HT-29 (cell line): ENCODE measurements around the gene OXSR1. TPM values are rescaled to one million over a fixed set of nuclear protein-coding genes. Genes with fewer than 3 reads are reported as not detected.
A peak's percentile ranks its signal among the peaks of the same experiment; 100 is the strongest.
"Not testable (repeated sequence)": the region's sequence is repeated elsewhere in the genome, so short reads cannot be mapped to it uniquely, and the experiment has no call there.

Experiments
- DNase-seq: peaks from one replicate; pipeline ENCODE4 v3.0.0-alpha.2; 2015; ENCODE audit warnings: low spot score
- total RNA-seq: library from RNA; depleted of rRNA; stranded (reverse); fragments of >200 nt; shearing (Covaris generic); gene quantifications from 2 replicates; pipeline ENCODE4 v1.2.3, GENCODE V29; 2014

Gene OXSR1
- total RNA-seq, 1 experiment from 2014 or later = 12.9 TPM

DNA sequence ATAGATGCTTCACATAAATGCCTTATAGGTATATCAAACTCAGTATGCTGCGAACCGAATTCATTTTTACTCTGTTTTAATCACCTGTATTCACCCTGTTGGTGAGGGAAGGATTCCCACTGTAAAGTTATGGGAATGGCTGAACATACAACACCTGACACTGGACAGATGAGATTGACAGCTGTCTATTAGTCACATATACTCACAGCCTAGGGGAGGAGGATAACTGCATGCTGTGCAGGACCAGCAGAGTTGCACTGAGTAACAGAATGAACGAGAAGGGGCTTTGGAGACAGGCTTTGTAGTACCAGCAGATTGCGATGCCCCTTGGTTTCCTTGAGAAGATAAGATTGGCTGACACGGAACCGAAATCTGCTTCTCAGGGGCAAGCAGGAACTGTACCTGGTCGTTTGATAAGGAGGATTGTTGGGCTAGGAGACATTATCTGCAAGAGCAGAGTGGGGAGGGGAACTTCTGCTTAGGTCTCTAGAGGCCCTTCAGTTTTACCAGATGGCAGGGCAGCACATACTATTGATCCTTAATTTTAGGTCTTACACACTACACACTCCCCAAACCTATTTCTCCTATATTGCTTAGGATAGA lies 56.8 kb downstream of the OXSR1 start:
- no peak for DNase-seq

DNA sequence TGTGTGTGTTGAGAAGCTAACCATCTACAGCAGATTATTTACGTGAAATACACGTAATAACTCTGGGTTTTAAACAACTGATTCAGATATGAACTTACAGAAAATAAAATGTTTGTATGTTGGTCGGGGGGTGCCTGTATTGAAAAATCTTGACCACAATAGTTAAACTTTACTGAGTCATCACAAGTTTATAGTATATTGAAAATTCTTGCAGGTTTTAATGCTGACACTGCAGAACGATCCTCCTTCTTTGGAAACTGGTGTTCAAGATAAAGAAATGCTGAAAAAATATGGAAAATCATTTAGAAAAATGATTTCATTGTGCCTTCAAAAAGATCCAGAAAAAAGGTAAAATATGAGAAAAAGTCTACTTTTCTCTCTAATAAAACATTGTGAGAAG lies 59.0 kb downstream of the OXSR1 start:
- DNase-seq = no peak

DNA sequence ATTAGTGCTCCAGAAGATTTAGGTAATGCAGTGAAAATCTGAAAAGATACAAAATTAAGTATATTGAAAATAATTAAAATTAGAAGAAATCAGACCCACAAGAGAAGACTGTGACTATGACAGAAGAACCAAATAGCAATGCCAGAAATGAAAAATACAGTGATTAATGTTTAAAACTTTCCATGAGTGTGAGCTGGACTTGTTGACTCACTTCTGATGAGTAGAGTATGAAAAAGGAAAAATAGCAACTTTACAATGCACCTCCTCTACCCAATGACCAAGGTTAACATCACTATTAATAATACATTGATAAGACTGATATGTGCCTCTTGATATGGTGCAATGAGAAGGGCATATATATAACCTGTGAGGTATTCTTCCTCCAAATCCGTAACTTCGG lies 60.9 kb downstream of the OXSR1 start:
- no peak for DNase-seq

DNA sequence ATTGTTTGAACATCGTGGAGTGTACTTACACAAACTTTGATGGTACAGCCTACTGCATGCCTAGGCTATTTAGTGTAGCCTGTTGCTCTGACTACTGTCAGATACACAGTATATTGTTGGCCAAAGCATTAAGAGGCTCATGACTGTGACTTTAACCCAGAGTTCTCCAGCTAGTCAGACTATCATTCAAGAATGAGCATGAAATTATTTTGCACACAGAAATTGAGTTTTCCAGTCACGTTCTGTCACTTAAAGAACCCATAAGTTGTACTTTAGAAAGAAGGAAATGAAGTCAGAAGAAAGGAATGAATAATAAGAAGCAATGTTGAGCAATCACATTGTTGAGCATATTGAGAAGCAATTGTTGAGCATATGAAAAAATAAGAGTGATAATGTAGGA lies 62.7 kb downstream of the OXSR1 start:
- no peak for DNase-seq

DNA sequence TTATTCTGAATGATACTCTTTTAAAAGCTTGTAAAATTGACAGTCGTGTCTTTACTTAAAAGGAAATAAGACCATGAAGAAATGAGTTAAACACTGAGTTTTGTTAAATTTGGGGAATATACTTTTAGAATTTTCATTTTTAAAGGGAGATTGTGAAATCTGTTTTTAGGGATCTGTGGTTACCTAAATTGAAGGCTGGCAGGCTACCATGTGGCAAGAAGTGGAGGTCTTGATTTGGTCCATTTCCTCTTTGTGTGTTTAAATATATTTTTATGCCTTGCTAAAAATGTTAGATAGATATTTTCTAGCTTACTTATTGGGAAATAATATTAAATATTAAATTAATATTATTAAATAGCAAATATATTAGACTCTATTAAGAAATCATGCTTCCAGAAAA lies 63.7 kb downstream of the OXSR1 start:
- no peak for DNase-seq

DNA sequence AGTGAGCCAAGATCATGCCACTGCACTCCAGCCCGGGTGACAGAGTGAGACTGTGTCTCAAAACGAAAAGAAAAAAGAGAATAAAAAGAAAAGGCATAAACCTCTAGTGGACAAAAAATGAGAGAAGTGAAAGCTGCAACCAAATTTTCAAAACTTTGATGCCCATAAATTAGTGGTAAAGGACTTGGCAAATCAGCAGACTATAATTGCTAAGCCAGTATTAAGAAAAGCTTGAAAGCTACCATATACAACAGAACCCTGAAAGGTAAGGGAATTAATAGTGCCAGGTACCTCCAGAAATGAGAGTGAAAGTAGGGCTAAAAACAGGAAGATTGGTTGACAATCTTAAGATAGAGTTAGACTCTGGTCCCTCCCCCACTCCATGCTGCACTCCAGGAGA lies 67.4 kb downstream of the OXSR1 start:
- no peak for DNase-seq

DNA sequence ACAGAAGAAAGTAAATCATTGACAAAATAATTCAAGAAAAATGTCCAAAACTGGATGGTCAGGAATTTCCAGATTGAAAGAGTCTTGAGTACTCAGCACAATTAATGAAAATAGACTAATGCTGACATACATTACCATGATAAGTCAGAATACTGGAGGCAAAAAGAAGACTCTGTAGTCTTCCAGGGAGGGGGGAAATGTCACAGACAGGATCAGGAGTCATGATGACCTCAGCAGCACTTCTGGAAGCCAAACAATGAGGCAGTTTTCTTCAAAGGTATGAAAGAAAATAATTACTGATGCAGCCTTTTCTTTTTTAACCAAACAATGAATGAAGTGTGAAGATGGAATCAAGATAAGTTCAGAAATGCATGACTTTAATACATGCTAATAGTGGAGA lies 70.1 kb downstream of the OXSR1 start:
- peak; percentile 17 for DNase-seq

DNA sequence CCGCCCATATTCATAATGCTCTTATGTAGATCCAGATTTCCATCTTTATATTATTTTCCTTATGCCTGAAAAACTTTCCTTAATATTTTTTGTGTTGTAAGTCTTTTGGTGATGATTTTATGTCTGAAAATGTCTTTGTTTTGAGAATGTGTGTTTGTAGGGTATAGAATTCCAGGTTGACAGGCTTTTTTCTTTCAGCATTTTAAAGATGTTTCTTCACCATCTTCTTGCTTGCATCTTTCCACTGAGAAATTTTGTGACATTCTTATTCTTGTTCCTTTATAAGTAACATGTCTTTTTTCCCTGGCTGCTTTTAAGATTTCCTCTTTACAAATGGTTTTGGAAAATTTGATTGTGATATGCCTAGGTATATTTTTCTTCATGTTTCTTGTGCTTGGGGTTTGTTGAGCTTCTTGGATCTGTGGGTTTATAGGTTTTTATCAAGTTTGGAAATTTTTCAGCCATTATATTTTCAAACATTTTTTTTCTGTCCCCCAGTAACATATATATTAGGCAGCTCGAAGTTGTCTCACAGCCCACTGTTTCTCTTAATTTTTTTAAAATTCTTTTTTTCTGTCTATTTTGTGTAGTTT lies 73.2 kb downstream of the OXSR1 start:
- DNase-seq = no peak

DNA sequence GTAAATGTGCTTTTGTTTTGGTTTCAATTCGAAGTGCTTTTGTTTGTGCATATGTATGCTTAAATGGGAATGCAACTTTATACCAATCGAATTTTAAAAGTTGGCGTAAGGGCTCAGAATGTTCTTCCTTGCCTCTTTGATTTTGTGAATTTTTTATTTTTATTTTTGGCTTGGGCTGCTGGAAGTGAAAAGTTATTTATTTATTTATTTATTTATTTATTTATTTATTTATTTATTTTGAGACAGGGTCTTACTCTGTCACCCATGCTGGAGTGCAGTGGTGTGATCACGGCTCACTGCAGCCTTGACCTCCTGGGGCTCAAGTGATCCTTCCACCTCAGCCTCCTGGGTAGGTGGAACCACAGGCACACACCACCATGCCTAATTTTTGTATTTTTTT lies 77.5 kb downstream of the OXSR1 start:
- DNase-seq = not testable (repeated sequence)

DNA sequence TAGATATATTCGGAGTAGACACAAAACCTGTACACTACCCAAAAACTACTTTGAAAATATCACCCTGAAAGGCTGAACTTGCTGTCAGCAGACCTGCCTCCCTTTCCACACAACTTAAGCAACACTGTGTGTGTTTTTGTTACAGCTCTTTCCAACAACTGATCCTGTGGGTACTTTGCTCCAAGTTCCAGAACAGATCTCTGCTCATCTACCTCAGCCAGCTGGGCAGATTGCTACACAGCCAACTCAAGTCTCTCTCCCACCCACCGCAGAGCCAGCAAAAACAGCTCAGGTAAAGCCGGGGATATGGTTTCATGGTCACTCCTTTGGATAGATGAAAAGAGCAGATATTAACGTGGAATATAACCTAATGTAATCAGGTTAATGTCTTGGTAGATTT lies 80.6 kb downstream of the OXSR1 start:
- DNase-seq = no peak

DNA sequence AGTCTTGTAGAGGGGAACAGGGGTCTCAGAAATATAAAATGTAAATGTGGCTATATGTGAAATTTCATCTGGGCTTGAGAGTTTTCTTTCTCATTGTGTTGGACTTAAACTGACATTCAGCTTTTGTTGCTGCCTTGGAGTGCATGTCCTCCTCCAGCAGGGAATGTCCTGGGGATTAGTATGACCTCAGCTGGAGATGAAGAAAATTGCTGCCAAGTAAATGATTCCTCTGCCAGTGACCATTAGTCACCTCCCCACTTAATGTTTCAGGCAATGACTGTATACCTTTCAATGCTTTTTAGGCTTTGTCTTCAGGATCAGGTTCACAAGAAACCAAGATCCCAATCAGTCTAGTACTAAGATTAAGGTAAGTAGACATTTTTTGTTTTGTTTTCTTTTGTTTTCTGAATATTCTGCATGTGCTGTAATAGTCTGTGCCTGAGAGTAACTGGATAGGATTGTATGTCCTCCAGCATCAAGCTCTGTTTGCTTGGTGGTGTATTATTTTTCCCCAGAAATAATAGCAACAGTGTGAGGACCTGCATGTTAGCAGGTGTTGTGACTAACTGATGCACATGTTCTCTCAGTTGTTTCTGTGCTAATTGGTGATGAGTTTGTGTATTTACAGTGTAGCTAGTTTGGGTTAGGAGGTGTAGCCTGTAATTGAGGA lies 82.2 kb downstream of the OXSR1 start:
- peak; percentile 8 for DNase-seq

DNA sequence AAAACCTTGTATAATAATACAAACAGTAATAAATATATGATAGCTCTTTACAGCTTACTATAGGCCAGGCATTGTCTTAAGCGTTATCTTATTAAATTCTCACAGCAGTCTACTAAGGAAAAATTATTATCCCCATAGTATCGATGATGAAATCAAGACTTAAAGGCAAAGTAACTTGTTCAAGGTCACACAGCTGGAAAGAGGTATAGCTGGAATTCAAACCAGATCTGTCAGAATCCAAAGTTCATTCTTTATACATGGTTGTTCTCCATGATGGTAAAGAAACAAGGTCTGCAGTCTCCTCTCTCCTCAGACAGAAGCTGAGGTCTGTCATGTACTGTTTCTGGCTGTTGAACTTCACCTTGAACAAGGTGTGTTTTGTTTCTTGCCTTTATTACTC lies 84.9 kb downstream of the OXSR1 start:
- DNase-seq = no peak

DNA sequence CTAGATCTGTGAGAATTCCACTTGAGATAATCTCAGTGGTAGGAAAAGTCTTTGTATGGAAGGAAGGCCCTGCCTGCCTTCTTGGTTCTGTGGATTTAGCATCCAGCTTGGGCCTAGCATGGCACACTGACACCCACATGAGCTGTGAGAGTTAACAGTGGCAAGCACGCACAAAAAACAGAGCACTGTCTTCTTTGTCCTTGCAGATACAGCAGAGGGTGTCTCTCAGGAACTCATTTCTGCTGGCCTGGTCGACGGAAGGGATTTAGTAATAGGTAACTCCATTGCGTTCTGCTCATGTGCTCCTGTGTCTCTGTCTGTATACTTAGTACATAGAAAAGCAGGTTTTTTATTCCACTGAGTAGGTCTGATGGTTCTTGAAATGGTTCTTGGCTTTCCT lies 85.9 kb downstream of the OXSR1 start:
- no peak for DNase-seq

DNA sequence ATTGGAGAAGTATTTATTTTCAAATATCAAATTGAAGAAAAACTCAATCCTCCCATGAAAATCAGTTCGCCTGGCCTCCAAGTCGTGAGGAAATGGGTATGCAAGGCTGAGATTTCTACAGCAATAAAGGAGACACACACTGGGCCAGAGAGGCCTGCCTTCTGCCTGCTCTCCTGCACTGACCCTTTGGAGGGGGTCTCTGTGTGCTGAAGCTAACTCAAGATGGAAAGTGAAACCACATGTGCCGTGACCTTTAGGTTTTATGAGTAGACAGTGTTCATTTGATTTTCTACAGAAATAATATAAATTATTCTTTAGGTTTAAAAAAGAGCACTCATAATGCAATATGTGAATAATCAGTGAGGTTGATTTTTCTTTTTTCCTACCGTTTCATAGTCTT lies 88.4 kb downstream of the OXSR1 start:
- no peak for DNase-seq

DNA sequence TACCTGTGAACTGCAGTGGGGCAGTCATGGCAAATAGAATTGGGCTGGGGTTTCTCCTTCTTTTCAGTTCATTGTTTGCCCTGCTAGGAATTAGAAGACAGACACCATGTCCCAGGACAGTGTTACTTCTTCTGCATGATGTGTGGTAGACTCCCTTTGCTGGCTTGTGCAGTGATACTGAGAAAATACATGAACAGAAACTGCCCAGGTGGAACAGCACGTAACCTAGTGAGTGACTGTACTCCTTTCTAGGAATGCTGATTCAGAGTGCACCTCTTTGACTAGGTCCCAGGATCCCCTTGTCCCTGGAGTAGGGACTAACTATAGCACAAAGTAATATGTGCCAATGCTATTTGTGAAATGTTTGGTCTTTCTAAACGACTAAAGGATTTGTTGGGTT lies 89.5 kb downstream of the OXSR1 start:
- no peak for DNase-seq

DNA sequence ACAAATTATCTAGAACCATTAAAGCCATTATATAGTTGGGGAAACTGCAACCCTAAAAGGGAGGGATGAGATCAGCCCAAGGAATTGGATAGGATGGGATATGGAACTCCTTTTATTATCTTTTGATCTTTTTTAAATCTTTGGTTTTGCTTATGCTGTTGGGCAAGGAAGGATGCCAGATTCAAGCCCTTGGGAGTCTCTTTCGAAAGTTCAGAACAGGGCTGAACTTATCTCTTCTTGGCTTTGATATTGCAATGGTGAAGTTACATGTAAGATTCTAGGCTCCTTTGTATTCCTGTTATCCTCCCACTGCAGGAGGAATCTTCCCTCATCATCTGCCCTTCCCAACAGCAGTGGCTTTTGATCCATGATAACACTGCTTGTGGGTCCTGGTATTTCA lies 90.3 kb downstream of the OXSR1 start:
- DNase-seq = no peak

DNA sequence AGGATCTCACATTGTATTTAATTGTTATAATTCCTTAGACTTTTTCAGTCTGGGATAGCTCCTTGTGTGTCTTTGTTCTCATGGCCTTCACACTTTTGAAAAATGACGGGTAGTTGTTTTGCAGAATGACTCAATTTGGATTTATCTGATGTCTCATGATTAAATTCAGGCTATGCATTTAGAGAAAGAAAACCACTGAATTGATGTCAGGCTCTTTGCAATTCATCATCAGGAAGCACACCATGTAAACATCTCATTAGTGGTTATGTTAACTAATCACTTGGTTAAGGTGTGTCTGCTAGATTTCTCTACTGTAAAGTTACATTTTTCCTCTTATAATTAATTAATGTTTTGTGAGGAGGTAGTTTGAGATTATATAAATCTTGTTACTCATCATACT lies 92.2 kb downstream of the OXSR1 start:
- DNase-seq = no peak

DNA sequence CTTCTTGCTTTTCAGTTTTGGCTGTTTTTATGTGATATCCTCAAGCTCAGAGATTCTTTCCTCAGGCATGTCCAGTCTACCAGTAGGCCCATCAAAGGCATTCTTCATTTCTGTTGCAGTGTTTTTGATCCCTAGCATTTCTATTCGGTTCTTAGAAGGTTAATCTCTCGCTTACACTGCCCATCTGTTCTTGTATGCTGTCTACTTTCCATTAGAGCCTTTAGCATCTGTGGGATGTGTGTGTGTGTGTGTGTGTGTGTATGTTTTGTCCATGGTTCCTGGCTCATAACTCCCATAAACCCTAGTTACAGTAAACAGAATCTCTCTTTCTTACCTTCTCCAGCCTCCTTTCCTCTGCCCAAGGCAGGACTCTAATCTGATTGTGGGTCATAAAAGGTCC lies 95.1 kb downstream of the OXSR1 start:
- DNase-seq = no peak

DNA sequence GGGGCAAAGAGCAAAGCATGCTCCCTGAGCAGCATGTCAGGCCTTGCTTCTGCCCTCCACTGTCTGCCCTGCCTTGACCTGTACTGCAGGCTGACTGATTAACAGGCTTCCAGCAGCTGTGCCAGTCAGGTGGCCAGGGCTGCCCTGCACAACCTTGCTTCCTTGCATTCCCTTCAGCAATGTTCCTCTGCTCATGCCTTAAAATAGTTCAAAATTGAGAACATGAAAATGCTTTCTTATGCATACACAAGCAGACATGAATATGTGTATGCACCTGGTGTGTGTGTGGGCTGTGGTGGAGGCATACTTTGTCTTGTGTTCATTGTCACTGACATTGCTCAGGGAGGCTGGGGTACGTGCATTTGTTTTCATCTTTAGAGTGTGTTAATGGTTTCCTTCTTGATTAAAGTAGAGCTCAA lies 99.0 kb downstream of the OXSR1 start:
- no peak for DNase-seq

DNA sequence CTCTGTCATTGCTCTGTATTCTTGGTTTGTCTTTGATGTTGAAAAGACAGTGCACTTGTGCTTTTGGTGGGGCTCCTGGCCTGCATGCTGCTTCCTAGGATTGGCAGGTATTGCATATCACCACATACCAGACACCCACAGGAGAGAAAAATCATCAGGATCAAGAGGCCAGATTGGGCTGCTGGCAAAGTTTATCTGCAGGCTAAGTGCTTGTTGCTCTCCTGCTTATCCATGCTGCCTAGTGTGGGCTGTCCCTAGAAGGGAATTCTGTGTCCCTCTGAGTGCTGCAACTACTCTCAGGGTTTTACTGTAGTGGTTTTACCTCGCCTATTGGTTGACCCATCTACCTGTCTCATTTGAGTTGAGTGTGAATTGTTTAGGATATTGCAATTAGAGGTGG lies 99.4 kb downstream of the OXSR1 start:
- DNase-seq = no peak

DNA sequence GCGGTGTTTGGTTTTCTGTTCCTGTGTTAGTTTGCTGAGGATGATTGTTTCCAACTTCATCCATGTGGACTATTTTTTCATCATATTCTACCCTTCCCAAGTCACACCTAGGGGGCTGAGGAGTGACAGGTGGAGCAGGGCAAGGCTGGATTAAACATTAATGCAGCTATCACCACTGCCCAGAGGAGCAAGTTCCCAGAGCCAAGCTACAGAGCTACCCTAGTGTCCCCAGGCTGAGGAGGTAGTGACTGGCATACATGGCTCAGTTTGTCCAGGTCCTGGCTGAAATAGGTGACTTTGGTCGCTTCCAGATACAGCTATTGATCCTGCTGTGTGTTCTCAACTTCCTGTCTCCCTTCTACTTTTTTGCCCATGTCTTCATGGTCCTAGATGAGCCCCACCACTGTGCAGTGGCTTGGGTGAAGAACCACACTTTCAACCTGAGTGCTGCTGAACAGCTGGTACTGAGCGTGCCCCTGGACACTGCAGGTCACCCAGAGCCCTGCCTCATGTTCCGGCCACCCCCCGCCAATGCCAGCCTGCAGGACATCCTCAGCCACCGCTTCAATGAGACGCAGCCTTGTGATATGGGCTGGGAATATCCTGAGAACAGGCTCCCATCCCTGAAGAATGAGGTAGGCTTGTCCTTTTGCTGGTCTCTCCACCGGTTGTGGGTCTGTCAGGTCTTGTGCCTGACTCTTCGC lies 100.4 kb downstream of the OXSR1 start, which contains the start of gene SLC22A13:
SLC22A13 (plus strand) TSS at position 209 of the 704 bp plus-strand sequence; CDS start at position 258, 49 bp downstream.
- DNase-seq = no peak

DNA sequence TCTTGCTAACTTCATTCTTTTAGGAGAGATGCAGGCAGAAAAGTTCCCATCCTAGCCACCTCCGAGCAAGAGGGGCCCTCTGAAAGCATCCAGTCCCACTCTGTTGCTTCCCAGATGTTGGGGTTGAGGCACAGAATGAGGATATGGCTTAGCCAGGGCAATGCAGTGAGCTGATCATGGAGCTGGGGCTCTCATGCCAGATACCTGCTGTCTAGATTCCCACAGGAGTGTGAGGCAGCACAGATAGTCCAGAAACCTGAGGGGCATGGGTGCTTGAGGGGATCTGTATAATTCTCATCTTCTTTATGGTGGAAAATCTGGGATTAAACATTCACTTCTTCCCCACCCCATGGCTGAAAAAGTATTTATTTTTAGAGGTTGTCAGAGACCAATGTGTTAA lies 101.5 kb downstream of the OXSR1 start:
- DNase-seq = no peak

DNA sequence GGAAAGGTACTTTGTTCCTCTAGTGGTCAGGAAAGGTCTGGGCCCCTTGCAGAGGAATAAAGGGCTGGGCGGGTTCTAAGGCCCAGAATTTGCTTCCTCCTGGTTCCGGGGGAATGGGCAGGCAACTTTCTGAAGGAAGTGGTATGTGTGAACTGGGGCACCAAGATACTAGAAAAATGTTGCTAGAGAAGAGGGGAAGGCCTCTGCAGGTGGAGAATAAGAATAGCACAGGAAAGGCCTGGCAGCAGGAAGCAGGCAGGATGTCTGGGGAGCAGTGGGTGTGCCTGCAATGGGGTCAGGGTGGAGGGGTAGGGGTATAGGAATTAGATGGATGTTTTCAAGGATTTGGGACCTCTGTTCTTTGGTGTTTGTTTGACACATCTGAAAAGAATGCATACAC lies 102.3 kb downstream of the OXSR1 start:
- DNase-seq = no peak
